Activated CD4-positive, alpha-beta T cell treated with anti-CD3 and anti-CD28 coated beads for 1 hour (primary cell): ENCODE measurements around the gene ROBO1.
"Not testable (repeated sequence)": the region's sequence is repeated elsewhere in the genome, so short reads cannot be mapped to it uniquely, and the experiment has no call there.

Experiments
- DNase-seq: peaks from one replicate; pipeline ENCODE4 v3.0.0-alpha.2; 2020

Gene ROBO1

GRCh38 chr3:79543218-79543982 lies 224.4 kb downstream of the ROBO1 start:
- DNase-seq = no peak

DNA sequence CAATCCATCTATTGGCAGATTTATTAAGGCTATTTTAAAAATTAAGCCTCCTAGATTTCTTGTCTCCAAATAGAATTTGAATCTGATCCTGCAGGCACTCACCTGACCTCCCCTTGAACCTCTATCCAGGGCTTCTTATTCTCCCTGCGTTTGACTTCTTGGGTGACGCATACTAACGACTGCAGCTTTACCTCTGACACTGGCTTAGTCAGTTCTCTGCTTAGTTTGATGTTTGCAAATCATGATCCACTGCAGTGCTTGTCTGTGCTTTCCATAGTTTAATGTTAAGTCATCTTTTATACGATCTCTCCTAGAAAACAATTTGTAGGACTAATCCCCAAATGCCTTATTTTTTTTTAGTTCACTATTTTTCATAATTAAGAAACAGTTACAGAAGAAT lies 233.1 kb downstream of the ROBO1 start:
- DNase-seq = no peak

GRCh38 chr3:79531566-79532295 lies 236.1 kb downstream of the ROBO1 start:
- DNase-seq = no peak

DNA sequence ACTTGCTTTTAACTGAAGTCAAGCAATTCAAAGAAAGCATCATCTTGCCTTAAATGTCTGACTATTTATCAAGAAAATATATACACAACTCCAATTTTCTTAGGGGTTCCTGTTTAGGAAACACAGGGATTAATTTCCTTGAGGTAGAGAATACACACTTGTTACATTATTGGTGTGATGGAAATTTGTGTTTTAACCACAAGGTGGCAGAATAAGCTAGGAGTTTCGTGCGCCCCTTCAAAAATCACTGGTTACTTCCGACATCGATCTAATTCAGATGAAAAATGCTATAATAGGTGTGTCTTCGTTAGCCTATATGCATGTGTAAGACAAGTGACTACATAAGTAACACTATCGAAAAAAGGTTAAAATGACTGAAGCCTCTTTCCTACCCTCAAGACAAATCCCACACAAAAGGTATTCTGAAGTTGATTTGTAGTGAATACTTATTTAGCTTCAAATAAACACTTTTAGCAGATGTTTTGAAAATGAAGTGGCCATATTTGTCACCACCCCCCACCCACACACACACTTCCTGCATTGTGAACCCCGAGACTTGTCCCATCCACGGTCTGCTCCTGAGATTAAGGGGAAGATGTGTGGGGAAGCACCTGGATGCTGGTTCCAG lies 246.5 kb downstream of the ROBO1 start:
- no peak for DNase-seq

DNA sequence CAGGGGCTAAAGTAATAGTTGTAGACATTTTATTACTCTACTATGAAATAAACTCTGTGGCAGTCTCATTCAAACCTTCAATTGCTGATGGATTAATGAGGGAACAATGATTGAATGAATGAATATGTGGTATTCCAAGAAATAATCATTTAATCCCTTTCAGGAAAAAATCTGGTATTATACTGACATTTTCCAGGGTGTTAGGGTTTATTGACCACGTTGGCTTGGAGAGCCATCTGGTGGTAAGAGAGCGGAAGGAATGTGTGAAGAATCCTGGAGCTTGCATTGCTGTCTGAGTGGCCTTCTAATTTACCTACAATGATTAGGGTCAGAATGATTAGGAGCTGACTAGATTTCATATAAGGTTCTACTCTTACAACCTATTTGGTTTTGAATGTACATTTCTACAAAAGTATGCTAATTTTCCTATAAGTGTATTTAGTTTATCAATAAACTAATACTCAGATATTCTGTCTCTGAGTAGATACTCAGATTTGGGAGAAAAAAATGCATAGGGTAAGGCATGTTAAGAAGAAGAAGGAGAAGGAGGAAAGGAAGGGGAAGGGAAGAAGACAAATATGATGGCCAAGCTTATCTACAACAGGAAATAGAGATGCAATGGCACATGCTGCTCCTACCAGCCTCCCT lies 249.9 kb downstream of the ROBO1 start:
- DNase-seq = no peak

- no peak for DNase-seq
These were observed 251.0 kb downstream of the ROBO1 start for GRCh38 chr3:79516795-79517194.

DNA sequence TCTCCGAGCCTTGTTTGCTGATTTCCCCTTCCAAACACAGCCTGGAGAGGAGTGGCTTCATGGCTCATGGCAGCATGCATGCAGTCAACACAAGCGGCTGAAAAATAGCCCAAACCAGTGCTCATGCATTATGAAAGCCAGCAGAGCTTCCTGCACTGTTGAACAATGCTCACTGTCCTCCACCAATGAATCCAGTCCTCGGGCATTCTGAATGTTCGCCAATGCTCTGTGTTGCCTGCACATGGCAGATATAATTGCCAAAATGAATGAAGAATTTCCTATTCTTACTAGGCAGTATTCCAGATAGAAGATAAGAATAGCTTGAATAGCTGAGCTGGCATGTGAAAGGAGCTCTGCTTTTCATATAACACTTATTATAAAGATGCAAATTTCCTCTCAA lies 252.7 kb downstream of the ROBO1 start:
- DNase-seq = no peak

GRCh38 chr3:79514069-79514468 lies 253.7 kb downstream of the ROBO1 start:
- DNase-seq = no peak

GRCh38 chr3:79506751-79507150 lies 261.0 kb downstream of the ROBO1 start:
- no peak for DNase-seq

DNA sequence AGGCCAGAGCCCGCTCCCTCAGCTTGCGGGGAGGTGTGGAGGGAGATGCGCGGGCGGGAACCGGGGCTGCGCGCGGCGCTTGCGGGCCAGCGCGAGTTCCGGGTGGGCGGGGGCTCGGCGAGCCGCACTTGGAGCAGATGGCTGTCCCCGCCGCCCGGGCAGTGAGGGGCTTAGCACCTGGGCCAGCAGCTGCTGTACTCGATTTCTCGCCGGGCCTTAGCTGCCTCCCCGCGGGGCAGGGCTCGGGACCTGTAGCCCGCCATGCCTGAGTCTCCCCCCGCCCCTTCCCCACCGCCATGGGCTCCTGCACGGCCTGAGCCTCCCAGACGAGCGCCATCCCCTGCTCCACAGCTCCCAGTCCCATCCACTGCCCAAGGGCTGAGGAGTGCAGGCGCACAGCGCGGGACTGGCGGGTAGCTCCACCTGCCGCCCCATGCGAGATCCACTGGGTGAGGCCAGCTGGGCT lies 265.5 kb downstream of the ROBO1 start:
- not testable (repeated sequence) for DNase-seq

DNA sequence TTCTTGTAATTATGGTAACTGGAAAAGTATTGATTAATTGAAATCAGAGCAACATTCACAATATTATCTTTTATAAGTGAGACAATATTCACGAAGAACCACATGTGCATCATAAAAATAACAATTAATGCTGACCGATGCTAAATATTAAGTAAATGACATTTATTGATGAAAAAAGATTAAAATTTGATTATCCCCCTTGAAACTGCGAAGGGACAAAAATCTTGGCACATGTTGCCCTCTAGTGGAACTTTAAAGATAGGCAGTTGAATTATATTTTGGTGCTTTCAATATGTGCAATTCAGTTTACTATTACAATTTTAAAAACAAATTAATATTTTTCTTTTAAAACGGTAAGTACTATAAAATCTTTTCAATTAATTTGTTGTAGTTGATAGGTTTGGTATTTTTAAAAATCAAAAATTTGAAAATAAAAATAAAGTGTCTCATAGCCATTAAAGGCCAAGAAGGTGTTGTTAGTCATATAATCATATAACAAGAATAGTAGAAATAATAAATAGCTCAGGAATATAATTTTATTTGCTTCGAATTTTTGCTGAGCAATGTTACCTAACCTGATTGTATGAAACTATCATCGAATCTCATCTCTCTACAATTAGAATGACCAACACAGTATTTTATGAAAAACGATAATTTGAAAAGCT lies 270.2 kb downstream of the ROBO1 start:
- no peak for DNase-seq

DNA sequence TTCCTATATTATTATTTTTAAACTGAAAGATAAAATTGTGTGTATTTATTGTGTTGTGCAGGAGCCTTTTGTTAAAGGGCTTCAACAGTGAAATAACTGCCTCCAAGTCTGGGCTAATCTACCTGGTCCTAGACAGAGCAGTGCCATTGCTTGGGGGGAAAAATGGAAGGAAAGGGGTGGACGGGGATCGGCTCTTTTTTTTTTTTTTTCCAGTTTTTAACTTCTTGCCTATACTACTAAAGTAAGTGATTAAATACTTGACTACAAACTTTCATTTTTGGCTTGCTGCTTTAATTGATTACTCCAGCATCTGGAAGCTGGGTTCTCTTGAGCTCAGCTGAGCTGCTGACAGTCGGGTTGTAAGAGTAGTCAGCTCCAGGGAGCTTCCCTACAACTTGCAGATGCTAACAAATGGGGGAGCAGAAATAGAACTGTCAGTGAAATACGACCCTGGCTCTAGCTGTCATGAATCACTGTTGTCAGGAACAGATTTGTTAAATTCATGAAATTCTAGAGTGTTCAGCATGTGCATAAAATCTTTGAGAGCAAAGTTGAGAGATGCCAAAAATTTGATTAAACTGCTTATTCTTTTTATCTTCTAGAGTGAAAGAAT lies 276.7 kb downstream of the ROBO1 start:
- DNase-seq = no peak

- no peak for DNase-seq
These were observed 277.4 kb downstream of the ROBO1 start for GRCh38 chr3:79490165-79491028.

GRCh38 chr3:79488407-79488806 lies 279.4 kb downstream of the ROBO1 start:
- no peak for DNase-seq

- no peak for DNase-seq
These were observed 287.1 kb downstream of the ROBO1 start for GRCh38 chr3:79480746-79481145.

DNA sequence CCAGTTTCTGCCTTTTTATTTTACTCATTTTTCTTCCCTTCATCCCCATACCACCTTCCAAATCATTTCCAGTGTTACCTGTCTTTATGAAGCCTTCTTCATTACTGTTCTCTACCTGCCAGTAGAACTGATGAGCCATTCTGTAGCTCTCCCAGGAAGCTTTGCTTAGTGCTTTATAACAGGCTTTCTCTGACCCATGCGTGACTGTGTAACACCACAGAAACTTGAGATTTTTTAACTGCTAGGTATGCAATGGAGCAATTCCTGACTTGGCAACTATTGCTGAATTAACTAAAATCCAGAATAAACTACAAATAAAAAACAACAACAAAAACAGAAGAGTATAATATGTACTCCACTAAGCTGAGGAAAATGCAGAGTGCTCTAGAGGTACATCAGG lies 289.2 kb downstream of the ROBO1 start:
- DNase-seq = no peak

DNA sequence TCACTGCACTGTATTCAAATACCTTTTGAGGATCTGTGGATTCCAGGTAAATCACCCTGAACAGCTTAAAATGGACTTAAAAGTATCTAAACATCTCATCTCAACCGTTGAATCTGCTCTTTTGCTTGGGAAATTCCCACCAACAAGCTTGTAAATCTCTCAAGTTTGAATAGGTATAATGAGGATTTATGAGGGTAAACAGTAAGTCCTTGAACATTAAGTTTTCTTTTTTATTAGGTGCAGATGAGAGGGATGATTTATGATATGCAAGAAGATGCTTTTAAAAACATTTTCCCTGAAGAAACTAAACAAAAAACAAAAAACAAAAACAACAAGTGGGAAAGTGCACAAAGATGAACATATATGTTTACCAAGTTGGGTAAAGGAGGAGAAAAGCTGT lies 290.6 kb downstream of the ROBO1 start:
- no peak for DNase-seq

DNA sequence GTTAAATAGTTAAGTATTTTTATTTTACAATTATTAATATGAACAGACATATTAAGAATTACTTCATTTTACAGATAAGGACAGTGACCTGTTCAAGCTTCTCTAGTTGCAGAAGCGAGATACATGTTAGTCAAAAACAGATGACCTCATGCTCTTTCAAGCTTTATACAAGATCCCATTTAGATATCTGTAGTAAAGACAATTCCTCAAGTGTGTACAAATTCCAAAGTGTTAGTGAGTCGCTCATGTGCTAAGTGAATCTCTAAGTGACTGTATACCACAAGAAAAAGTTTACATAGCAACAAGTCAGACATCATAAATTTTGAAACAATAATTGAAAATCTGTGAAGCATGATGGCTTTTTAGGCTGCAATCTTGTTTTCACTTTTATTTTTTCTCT lies 293.8 kb downstream of the ROBO1 start:
- no peak for DNase-seq

- DNase-seq = no peak
These were observed 300.1 kb downstream of the ROBO1 start for GRCh38 chr3:79467721-79468120.

DNA sequence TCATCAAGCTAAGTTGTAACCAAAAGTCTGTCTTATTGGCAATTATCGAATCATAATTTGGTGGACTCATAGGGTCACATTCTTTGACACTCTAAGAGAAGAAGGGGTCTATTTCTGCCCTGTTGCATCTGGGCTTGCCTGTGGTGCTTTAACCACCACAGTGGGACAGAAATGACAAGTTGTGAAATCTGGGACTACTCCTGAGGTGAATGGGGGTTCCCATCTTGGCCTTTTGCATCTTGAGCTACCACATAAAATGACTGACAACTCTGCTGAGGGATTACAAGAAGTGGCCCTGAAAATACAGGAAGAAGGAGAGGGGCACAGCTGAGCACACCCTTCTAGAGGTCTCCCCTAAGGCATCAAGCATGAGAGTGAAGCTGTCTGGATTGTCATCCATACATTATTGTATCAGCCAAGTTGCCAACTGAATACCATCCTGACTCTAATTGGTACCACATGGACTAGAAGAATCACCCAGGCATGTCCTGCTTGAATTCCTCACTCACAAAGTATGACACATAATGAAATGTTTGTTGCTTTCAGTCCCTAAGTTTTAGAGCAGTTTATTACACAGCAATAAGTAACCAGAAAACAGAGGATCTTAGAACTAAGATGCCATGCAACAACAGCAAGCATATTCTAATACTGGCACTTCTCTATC lies 306.5 kb downstream of the ROBO1 start:
- no peak for DNase-seq

DNA sequence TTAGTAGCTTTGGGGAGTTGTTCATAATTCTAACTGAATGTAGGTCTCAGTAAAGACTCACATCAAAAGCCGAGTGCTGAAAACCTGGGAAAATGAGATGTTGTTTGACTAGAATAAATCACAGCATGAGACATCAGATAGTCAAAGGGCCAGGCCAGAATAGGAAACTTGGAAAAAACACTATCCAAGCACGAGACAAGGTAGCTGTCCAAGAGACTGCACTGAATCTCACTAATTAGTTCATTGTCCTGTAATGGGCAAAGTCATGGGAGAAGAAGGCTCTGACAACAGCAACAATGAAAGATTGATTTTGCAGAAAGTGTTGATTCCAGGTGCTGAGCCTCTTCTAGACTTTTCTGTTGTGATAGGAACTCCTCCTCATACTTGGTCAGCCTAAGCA lies 314.2 kb downstream of the ROBO1 start:
- no peak for DNase-seq
